ENCODE measurements around the gene TMEM190. TPM values are rescaled to one million over a fixed set of nuclear protein-coding genes. Genes with fewer than 3 reads are reported as not detected.

TMEM190 gene
- total RNA-seq, 2 donors from 2014 or later = not detected

GRCh38 chr19:55386493-55386971 is 9.9 kb downstream of the TMEM190 start:
- Histone ChIP-seq H3K9me3 (no peaks in the 10 kb centered on the region), H3K27ac (peak overlapping the region; percentile 66 to 99), H3K36me3 (peaks cover 9% of the 10 kb centered on the region), H3K4me1 (ENCODE audit: control insufficient read depth in 1 of 2, low read depth in 2 of 2) (peaks cover 31 to 52% of the 10 kb centered on the region in 2 donors), H3K27me3 (replicated peaks; ENCODE audit: insufficient read depth) (no peaks in the 10 kb centered on the region), H3K4me3 (peak overlapping the region; percentile 99)
- no peak for DNase-seq (ENCODE audit: low spot score)
- no peak for TF ChIP-seq CTCF (IDR thresholded peaks at IDR 0.05)
- ATAC-seq (ENCODE audit: insufficient number of reproducible peaks, low FRiP score, low read depth) = no peak

GRCh38 chr19:55387736-55388497 is 11.3 kb downstream of the TMEM190 start:
- no peak overlapping the region for H3K27ac ChIP-seq
- ATAC-seq (ENCODE audit: insufficient number of reproducible peaks, low FRiP score, low read depth) (no peak), DNase-seq (ENCODE audit: low spot score) (no peak)
- H3K4me1 ChIP-seq (ENCODE audit: control insufficient read depth in 1 of 2, low read depth in 2 of 2) = peaks cover 31 to 52% of the 10 kb centered on the region in 2 donors
- H3K9me3 ChIP-seq = no peaks in the 10 kb centered on the region
- peaks cover 9% of the 10 kb centered on the region for H3K36me3 ChIP-seq
- no peak for TF ChIP-seq CTCF (IDR thresholded peaks at IDR 0.05)
- H3K27me3 ChIP-seq (replicated peaks; ENCODE audit: insufficient read depth) = no peaks in the 10 kb centered on the region
- peak overlapping the region; percentile 99 for H3K4me3 ChIP-seq

GRCh38 chr19:55389386-55390317 is 13.0 kb downstream of the TMEM190 start:
- no peak for DNase-seq (ENCODE audit: low spot score)
- Histone ChIP-seq H3K4me3 (no peak overlapping the region), H3K4me1 (ENCODE audit: control insufficient read depth in 1 of 2, low read depth in 2 of 2) (peaks cover 22 to 42% of the 10 kb centered on the region in 2 donors), H3K27ac (no peak overlapping the region), H3K36me3 (peaks cover 9% of the 10 kb centered on the region), H3K9me3 (no peaks in the 10 kb centered on the region), H3K27me3 (replicated peaks; ENCODE audit: insufficient read depth) (no peaks in the 10 kb centered on the region)
- ATAC-seq (ENCODE audit: insufficient number of reproducible peaks, low FRiP score, low read depth) = no peak
- TF ChIP-seq CTCF (IDR thresholded peaks at IDR 0.05) = no peak

GRCh38 chr19:55390461-55390880 is 13.8 kb downstream of the TMEM190 start:
- Histone ChIP-seq H3K9me3 (no peaks in the 10 kb centered on the region), H3K36me3 (peaks cover 9% of the 10 kb centered on the region), H3K27me3 (replicated peaks; ENCODE audit: insufficient read depth) (no peaks in the 10 kb centered on the region), H3K27ac (no peak overlapping the region), H3K4me3 (no peak overlapping the region), H3K4me1 (ENCODE audit: control insufficient read depth in 1 of 2, low read depth in 2 of 2) (peaks cover 18 to 37% of the 10 kb centered on the region in 2 donors)
- TF ChIP-seq CTCF (IDR thresholded peaks at IDR 0.05) = no peak
- ATAC-seq (ENCODE audit: insufficient number of reproducible peaks, low FRiP score, low read depth) (no peak), DNase-seq (ENCODE audit: low spot score) (no peak)

GRCh38 chr19:55391191-55391670 is 14.6 kb downstream of the TMEM190 start:
- no peak overlapping the region for H3K4me3 ChIP-seq
- TF ChIP-seq CTCF (IDR thresholded peaks at IDR 0.05) = no peak
- H3K27me3 ChIP-seq (replicated peaks; ENCODE audit: insufficient read depth) = no peaks in the 10 kb centered on the region
- H3K27ac ChIP-seq = no peak overlapping the region
- no peak for DNase-seq (ENCODE audit: low spot score)
- H3K36me3 ChIP-seq = peaks cover 9% of the 10 kb centered on the region
- H3K9me3 ChIP-seq = no peaks in the 10 kb centered on the region
- H3K4me1 ChIP-seq (ENCODE audit: control insufficient read depth in 1 of 2, low read depth in 2 of 2) = peaks cover 18 to 36% of the 10 kb centered on the region in 2 donors
- no peak for ATAC-seq (ENCODE audit: insufficient number of reproducible peaks, low FRiP score, low read depth)
